Activated naive CD8-positive, alpha-beta T cell treated with anti-CD3 and anti-CD28 coated beads, Interleukin-2, amount 50 U/mL, for 24 hours (primary cell): ENCODE results near the gene ACVR1.
"Not testable (repeated sequence)": the region's sequence is repeated elsewhere in the genome, so short reads cannot be mapped to it uniquely, and the experiment has no call there.

Source experiments
- ATAC-seq: fragments of 150-1000 bp; cut with Tn5 transposase; one replicate; pipeline ENCODE4 v1.10.0; 2021
- DNase-seq: peaks from one replicate; pipeline ENCODE4 v3.0.0; 2021
- H3K27ac Mint-ChIP-seq: one replicate; pipeline ENCODE4 v1.8.0; 2021; ENCODE audit warnings: mild to moderate bottlenecking, mixed read lengths
- H3K27me3 Mint-ChIP-seq: one replicate; pipeline ENCODE4 v1.8.0; 2021; ENCODE audit warnings: mixed read lengths
- H3K36me3 Mint-ChIP-seq: one replicate; pipeline ENCODE4 v1.8.0; 2021; ENCODE audit warnings: low read depth, mixed read lengths
- H3K4me1 Mint-ChIP-seq: one replicate; pipeline ENCODE4 v1.8.0; 2021; ENCODE audit warnings: mixed read lengths
- H3K4me3 Mint-ChIP-seq: one replicate; pipeline ENCODE4 v1.8.0; 2021; ENCODE audit warnings: mild to moderate bottlenecking, moderate library complexity, mixed read lengths
- H3K9me3 Mint-ChIP-seq: one replicate; pipeline ENCODE4 v1.8.0; 2021; ENCODE audit warnings: mixed read lengths

The ACVR1 gene

DNA sequence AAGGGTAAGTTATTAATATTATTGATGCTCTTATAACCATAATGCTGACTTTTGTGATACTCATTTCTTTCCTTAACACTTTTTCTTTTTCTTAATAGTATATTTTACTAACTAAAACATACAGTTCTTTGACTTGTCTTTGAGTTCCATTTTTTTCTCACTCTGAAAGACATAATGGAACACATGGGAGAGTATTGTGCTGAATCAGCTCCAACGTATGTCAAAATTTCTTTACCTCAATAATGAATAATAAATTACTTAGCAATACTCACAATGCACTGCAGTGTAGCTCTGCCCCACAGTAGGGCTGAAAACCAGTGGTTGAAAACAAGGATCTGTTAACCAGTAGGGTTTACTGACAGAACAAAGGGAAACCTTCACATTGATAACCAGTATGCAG is 40.7 kb downstream of the ACVR1 start:
- peaks cover 14% of the 10 kb centered on the region for H3K36me3 Mint-ChIP-seq
- no peaks in the 10 kb centered on the region for H3K9me3 Mint-ChIP-seq
- H3K27me3 Mint-ChIP-seq = no peaks in the 10 kb centered on the region
- no peak for ATAC-seq
- H3K27ac Mint-ChIP-seq = no peak overlapping the region
- no peak for DNase-seq
- H3K4me1 Mint-ChIP-seq = peaks cover 42% of the 10 kb centered on the region
- no peak overlapping the region for H3K4me3 Mint-ChIP-seq

DNA sequence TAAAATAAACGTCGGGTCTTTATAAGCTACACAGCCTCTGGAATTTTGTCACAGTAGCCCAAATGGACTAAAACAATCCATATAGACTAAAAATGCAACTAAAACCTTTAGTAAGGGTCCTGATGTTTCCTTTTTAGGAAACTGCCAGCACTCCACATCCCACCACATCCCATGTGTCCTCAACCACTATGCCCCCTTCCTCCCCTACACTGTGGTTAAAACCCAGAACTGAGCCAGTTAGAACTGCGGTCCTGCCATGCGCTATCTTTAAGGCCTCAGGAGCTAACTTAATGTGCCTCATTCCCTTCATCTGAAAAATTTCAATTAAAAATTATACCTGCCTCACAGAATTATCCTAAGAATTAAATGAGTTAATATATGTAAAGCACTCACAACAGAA is 41.1 kb downstream of the ACVR1 start:
- H3K4me1 Mint-ChIP-seq = peaks cover 42% of the 10 kb centered on the region

DNA sequence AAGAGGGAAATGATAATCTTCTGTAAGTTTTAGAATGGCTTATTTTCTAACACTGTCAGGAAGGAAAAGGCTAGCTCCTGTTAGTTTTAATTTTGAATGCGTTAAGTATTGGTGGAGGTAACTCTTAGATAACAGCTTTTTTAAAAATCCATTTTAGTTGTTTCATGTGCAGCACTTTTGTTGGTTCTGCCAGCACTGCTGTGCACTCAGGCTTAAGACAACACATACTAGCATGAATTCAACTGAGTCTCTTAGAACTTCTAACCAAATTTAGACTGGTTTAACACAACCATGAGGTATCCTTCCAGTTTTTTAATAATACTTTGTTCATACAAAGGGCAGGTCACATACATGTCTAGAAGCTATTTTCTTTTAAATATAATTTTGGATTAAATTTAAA is 42.4 kb downstream of the ACVR1 start:
- Mint-ChIP-seq H3K4me1 (peaks cover 37% of the 10 kb centered on the region), H3K4me3 (no peak overlapping the region), H3K27me3 (no peaks in the 10 kb centered on the region), H3K36me3 (peaks cover 16% of the 10 kb centered on the region), H3K9me3 (no peaks in the 10 kb centered on the region), H3K27ac (no peak overlapping the region)
- DNase-seq = no peak
- ATAC-seq = no peak

More for the DNA sequence above, 41.1 kb downstream of the ACVR1 start:
- Mint-ChIP-seq H3K27me3 (no peaks in the 10 kb centered on the region), H3K9me3 (no peaks in the 10 kb centered on the region), H3K4me3 (no peak overlapping the region), H3K36me3 (peaks cover 16% of the 10 kb centered on the region), H3K27ac (no peak overlapping the region)
- no peak for DNase-seq
- ATAC-seq = no peak

DNA sequence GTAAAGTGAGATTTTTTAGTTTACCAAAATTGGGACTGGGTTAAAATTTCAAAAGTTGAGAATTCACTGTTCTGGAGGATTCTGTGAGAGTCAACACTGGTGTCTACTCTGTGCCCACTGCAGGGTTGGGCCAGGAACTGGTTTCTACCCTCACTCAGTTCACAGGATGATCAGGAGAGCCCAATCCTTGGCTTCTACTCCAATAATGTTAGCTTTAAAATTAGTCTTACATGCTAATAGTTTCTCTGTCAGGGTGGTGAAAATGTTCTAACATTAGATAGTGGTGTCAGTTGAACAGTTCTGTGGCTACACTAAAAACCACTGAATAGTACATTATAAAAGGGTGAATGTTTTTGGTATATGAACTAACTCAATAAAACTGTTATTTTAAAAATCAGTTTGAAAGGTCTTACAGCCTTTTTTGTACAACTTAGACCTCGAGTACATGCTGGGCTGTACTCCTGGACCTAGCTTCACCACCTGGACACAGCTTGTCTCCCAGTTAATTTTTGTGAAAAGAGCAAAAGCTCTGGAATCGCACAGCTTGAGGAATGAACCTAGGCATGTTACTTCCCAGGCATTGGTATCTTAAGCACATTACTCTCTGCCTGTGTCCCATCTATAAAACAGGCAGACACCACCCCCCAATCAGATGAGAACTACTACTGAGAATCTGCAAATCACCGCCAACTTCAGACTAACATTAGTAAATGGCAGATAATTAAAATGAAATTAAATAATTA is 44.4 kb downstream of the ACVR1 start:
- Mint-ChIP-seq H3K36me3 (peaks cover 10% of the 10 kb centered on the region), H3K4me3 (no peak overlapping the region)
- ATAC-seq = no peak

GRCh38 chr2:157830696-157831570 is 45.2 kb downstream of the ACVR1 start:
- peaks cover 13% of the 10 kb centered on the region for H3K4me1 Mint-ChIP-seq
- ATAC-seq = peak; percentile 49
- no peaks in the 10 kb centered on the region for H3K9me3 Mint-ChIP-seq
- no peak for DNase-seq
- no peak overlapping the region for H3K4me3 Mint-ChIP-seq
- no peaks in the 10 kb centered on the region for H3K27me3 Mint-ChIP-seq
- H3K36me3 Mint-ChIP-seq = peaks cover 5% of the 10 kb centered on the region
- H3K27ac Mint-ChIP-seq = no peak overlapping the region

More for the DNA sequence above, 44.4 kb downstream of the ACVR1 start:
- no peaks in the 10 kb centered on the region for H3K9me3 Mint-ChIP-seq
- no peaks in the 10 kb centered on the region for H3K27me3 Mint-ChIP-seq
- no peak for DNase-seq
- H3K27ac Mint-ChIP-seq = no peak overlapping the region
- peaks cover 19% of the 10 kb centered on the region for H3K4me1 Mint-ChIP-seq

- H3K27me3 Mint-ChIP-seq = no peaks in the 10 kb centered on the region
- ATAC-seq = no peak
- no peak overlapping the region for H3K4me3 Mint-ChIP-seq
- H3K4me1 Mint-ChIP-seq = peaks cover 13% of the 10 kb centered on the region
- no peak overlapping the region for H3K27ac Mint-ChIP-seq
- no peak for DNase-seq
- H3K9me3 Mint-ChIP-seq = no peaks in the 10 kb centered on the region
- peaks cover 9% of the 10 kb centered on the region for H3K36me3 Mint-ChIP-seq
Measured at GRCh38 chr2:157830266-157830665, 45.9 kb downstream of the ACVR1 start.

GRCh38 chr2:157827377-157827776 is 48.8 kb downstream of the ACVR1 start:
- Mint-ChIP-seq H3K36me3 (peaks cover 9% of the 10 kb centered on the region), H3K27ac (no peak overlapping the region), H3K4me3 (no peak overlapping the region), H3K9me3 (no peaks in the 10 kb centered on the region), H3K4me1 (peaks cover 13% of the 10 kb centered on the region), H3K27me3 (no peaks in the 10 kb centered on the region)
- DNase-seq (no peak), ATAC-seq (no peak)

DNA sequence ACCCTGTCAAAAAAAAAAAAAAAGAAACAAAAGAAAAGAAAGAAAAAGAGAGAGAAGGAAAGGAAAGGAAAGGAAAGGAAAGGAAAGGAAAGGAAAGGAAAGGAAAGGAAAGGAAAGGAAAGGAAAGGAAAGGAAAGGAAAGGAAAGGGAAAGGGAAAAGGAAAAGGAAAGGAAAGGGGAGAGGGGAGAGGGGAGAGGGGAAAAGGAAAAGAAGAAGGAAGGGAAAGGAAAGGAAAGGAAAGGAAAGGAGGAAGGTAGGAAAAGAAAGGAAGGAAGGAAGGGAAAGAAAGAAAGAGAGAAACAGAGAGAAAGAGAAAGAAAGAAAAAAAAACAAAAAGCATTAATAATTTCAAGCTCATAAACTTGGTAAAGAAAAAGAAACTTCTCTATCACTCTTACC is 49.5 kb downstream of the ACVR1 start:
- not testable (repeated sequence) for H3K27ac Mint-ChIP-seq, H3K27me3 Mint-ChIP-seq, H3K36me3 Mint-ChIP-seq

DNA sequence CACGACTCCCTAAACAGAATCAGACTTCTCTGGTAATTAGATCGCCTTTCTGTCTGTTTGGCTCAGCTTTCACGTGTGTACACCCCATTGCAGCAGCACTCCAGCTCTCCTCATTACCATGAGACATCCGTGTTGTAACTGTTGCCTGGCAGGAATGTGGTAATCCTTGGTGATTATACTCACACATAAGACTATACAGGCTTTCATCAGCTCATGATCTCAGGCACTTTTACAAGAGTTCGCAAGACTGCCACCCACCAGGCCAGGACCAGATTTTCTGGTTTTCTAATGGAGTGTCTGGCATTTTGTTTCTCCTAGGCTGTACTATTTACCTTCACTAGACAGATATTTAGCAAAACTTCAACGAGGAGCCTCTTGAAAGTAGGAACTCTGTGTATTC is 50.2 kb downstream of the ACVR1 start:
- H3K27ac Mint-ChIP-seq = no peak overlapping the region
- H3K27me3 Mint-ChIP-seq = no peaks in the 10 kb centered on the region
- peaks cover 2% of the 10 kb centered on the region for H3K4me1 Mint-ChIP-seq
- no peak for DNase-seq
- no peaks in the 10 kb centered on the region for H3K9me3 Mint-ChIP-seq
- H3K36me3 Mint-ChIP-seq = peaks cover 9% of the 10 kb centered on the region
- no peak overlapping the region for H3K4me3 Mint-ChIP-seq
- ATAC-seq = no peak

More for the DNA sequence above, 49.5 kb downstream of the ACVR1 start:
- not testable (repeated sequence) for H3K9me3 Mint-ChIP-seq, DNase-seq, ATAC-seq, H3K4me3 Mint-ChIP-seq, H3K4me1 Mint-ChIP-seq

- peaks cover 12% of the 10 kb centered on the region for H3K36me3 Mint-ChIP-seq
- no peak overlapping the region for H3K4me3 Mint-ChIP-seq
- no peak overlapping the region for H3K27ac Mint-ChIP-seq
- DNase-seq = no peak
- H3K4me1 Mint-ChIP-seq = no peaks in the 10 kb centered on the region
- no peaks in the 10 kb centered on the region for H3K27me3 Mint-ChIP-seq
- no peaks in the 10 kb centered on the region for H3K9me3 Mint-ChIP-seq
- ATAC-seq = no peak
Measured at GRCh38 chr2:157822993-157823392, 53.1 kb downstream of the ACVR1 start.

GRCh38 chr2:157822533-157822932 is 53.6 kb downstream of the ACVR1 start:
- Mint-ChIP-seq H3K27ac (no peak overlapping the region), H3K36me3 (peaks cover 12% of the 10 kb centered on the region)

GRCh38 chr2:157821519-157822131 is 54.5 kb downstream of the ACVR1 start:
- H3K27me3 Mint-ChIP-seq = no peaks in the 10 kb centered on the region
- no peaks in the 10 kb centered on the region for H3K4me1 Mint-ChIP-seq
- H3K4me3 Mint-ChIP-seq = no peak overlapping the region
- DNase-seq = no peak
- no peaks in the 10 kb centered on the region for H3K9me3 Mint-ChIP-seq
- H3K27ac Mint-ChIP-seq = no peak overlapping the region
- ATAC-seq = no peak
- H3K36me3 Mint-ChIP-seq = peaks cover 21% of the 10 kb centered on the region

More at GRCh38 chr2:157822533-157822932, 53.6 kb downstream of the ACVR1 start:
- Mint-ChIP-seq H3K9me3 (no peaks in the 10 kb centered on the region), H3K27me3 (no peaks in the 10 kb centered on the region), H3K4me1 (no peaks in the 10 kb centered on the region), H3K4me3 (no peak overlapping the region)
- DNase-seq = no peak
- no peak for ATAC-seq

GRCh38 chr2:157820193-157820592 is 55.9 kb downstream of the ACVR1 start:
- peaks cover 17% of the 10 kb centered on the region for H3K36me3 Mint-ChIP-seq
- no peaks in the 10 kb centered on the region for H3K4me1 Mint-ChIP-seq
- H3K9me3 Mint-ChIP-seq = no peaks in the 10 kb centered on the region
- ATAC-seq (no peak), DNase-seq (no peak)
- H3K27ac Mint-ChIP-seq = no peak overlapping the region
- no peak overlapping the region for H3K4me3 Mint-ChIP-seq
- no peaks in the 10 kb centered on the region for H3K27me3 Mint-ChIP-seq

GRCh38 chr2:157819761-157820160 is 56.4 kb downstream of the ACVR1 start:
- DNase-seq = no peak
- Mint-ChIP-seq H3K27ac (no peak overlapping the region), H3K36me3 (peaks cover 17% of the 10 kb centered on the region), H3K9me3 (no peaks in the 10 kb centered on the region), H3K4me3 (no peak overlapping the region), H3K27me3 (no peaks in the 10 kb centered on the region), H3K4me1 (no peaks in the 10 kb centered on the region)
- no peak for ATAC-seq

DNA sequence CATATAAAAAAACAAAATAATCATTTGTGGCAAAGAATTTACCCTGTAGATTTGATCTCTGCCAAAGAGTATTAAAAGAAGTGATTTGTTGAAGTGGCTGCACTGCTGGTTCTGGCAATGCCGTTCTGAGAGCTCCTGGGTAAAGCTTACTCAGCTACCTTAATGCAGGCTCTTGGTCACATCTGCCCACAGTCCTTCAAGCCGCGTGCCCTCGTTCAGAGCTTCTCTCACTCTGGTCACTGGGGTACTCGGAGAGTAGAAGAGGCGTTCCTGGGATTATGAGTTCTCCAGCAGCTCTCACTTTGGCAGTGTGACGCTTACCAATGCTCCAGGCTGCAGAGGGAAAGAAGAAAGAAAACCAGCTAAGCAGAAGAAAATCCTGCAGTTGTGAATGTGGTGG is 57.9 kb downstream of the ACVR1 start:
- H3K9me3 Mint-ChIP-seq = no peaks in the 10 kb centered on the region
- no peak overlapping the region for H3K27ac Mint-ChIP-seq
- peaks cover 18% of the 10 kb centered on the region for H3K36me3 Mint-ChIP-seq
- ATAC-seq (no peak), DNase-seq (no peak)
- no peaks in the 10 kb centered on the region for H3K27me3 Mint-ChIP-seq
- H3K4me1 Mint-ChIP-seq = no peaks in the 10 kb centered on the region
- no peak overlapping the region for H3K4me3 Mint-ChIP-seq
